ENCODE data around the gene RTL10.

DNA sequence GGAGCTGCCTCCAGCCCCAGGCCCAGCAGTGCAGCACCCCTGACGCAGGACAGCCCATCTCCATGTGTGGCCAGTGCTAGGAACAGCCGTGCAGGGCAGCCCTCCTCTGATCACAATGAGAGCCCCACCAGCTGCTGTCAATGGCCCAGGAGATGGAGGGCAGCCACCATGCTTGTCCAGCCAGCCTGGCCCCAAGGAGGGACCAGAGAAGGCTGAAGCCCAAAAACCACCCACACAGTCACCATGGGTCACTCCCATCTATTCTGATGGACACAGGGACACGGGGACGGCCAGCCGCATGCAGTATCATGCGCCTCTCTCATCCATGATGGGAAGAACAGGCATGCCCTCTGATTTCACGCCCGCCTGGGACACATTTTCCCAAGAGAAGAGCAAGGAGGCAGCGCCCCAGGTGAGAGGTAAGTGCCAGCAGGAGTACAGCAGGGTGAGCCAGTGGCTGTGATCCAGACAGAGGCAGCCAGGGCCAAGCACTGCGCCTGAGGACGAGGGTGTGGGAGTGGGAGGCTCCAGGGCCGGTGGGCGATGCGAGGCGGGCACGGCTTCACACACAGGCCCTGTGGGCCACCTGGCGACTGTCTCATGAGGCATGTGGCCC is 33.6 kb upstream of the RTL10 start:
- TF ChIP-seq, protein P1, sequence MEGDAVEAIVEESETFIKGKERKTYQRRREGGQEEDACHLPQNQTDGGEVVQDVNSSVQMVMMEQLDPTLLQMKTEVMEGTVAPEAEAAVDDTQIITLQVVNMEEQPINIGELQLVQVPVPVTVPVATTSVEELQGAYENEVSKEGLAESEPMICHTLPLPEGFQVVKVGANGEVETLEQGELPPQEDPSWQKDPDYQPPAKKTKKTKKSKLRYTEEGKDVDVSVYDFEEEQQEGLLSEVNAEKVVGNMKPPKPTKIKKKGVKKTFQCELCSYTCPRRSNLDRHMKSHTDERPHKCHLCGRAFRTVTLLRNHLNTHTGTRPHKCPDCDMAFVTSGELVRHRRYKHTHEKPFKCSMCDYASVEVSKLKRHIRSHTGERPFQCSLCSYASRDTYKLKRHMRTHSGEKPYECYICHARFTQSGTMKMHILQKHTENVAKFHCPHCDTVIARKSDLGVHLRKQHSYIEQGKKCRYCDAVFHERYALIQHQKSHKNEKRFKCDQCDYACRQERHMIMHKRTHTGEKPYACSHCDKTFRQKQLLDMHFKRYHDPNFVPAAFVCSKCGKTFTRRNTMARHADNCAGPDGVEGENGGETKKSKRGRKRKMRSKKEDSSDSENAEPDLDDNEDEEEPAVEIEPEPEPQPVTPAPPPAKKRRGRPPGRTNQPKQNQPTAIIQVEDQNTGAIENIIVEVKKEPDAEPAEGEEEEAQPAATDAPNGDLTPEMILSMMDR (tag by site-specific recombination; IDR thresholded peaks at IDR 0.05): no peak
- TF ChIP-seq, protein P2, sequence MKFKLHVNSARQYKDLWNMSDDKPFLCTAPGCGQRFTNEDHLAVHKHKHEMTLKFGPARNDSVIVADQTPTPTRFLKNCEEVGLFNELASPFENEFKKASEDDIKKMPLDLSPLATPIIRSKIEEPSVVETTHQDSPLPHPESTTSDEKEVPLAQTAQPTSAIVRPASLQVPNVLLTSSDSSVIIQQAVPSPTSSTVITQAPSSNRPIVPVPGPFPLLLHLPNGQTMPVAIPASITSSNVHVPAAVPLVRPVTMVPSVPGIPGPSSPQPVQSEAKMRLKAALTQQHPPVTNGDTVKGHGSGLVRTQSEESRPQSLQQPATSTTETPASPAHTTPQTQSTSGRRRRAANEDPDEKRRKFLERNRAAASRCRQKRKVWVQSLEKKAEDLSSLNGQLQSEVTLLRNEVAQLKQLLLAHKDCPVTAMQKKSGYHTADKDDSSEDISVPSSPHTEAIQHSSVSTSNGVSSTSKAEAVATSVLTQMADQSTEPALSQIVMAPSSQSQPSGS (tag by site-specific recombination; IDR thresholded peaks at IDR 0.05; ENCODE audit: low read depth): no peak
- no peak for TF ChIP-seq ZNF121 (tag by site-specific recombination; IDR thresholded peaks at IDR 0.05)
- TF ChIP-seq, protein P3, sequence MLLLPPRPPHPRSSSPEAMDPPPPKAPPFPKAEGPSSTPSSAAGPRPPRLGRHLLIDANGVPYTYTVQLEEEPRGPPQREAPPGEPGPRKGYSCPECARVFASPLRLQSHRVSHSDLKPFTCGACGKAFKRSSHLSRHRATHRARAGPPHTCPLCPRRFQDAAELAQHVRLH (tag by site-specific recombination; IDR thresholded peaks at IDR 0.05): no peak
- no peak for TF ChIP-seq ZNF501 (tag by site-specific recombination; IDR thresholded peaks at IDR 0.05)
- no peak for TF ChIP-seq ZNF350 (tag by site-specific recombination; IDR thresholded peaks at IDR 0.05)
- TF ChIP-seq ZNF133 (tag by site-specific recombination; IDR thresholded peaks at IDR 0.05): no peak
- no peak for TF ChIP-seq ZNF335 (tag by site-specific recombination; conservative IDR thresholded peaks at IDR 0.05)
- TF ChIP-seq, protein P4, sequence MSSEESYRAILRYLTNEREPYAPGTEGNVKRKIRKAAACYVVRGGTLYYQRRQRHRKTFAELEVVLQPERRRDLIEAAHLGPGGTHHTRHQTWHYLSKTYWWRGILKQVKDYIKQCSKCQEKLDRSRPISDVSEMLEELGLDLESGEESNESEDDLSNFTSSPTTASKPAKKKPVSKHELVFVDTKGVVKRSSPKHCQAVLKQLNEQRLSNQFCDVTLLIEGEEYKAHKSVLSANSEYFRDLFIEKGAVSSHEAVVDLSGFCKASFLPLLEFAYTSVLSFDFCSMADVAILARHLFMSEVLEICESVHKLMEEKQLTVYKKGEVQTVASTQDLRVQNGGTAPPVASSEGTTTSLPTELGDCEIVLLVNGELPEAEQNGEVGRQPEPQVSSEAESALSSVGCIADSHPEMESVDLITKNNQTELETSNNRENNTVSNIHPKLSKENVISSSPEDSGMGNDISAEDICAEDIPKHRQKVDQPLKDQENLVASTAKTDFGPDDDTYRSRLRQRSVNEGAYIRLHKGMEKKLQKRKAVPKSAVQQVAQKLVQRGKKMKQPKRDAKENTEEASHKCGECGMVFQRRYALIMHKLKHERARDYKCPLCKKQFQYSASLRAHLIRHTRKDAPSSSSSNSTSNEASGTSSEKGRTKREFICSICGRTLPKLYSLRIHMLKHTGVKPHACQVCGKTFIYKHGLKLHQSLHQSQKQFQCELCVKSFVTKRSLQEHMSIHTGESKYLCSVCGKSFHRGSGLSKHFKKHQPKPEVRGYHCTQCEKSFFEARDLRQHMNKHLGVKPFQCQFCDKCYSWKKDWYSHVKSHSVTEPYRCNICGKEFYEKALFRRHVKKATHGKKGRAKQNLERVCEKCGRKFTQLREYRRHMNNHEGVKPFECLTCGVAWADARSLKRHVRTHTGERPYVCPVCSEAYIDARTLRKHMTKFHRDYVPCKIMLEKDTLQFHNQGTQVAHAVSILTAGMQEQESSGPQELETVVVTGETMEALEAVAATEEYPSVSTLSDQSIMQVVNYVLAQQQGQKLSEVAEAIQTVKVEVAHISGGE (tag by site-specific recombination; conservative IDR thresholded peaks at IDR 0.05; ENCODE audit: low read depth): no peak
- TF ChIP-seq ZNF24 (tag by site-specific recombination; IDR thresholded peaks at IDR 0.05): no peak
- TF ChIP-seq, protein P5, sequence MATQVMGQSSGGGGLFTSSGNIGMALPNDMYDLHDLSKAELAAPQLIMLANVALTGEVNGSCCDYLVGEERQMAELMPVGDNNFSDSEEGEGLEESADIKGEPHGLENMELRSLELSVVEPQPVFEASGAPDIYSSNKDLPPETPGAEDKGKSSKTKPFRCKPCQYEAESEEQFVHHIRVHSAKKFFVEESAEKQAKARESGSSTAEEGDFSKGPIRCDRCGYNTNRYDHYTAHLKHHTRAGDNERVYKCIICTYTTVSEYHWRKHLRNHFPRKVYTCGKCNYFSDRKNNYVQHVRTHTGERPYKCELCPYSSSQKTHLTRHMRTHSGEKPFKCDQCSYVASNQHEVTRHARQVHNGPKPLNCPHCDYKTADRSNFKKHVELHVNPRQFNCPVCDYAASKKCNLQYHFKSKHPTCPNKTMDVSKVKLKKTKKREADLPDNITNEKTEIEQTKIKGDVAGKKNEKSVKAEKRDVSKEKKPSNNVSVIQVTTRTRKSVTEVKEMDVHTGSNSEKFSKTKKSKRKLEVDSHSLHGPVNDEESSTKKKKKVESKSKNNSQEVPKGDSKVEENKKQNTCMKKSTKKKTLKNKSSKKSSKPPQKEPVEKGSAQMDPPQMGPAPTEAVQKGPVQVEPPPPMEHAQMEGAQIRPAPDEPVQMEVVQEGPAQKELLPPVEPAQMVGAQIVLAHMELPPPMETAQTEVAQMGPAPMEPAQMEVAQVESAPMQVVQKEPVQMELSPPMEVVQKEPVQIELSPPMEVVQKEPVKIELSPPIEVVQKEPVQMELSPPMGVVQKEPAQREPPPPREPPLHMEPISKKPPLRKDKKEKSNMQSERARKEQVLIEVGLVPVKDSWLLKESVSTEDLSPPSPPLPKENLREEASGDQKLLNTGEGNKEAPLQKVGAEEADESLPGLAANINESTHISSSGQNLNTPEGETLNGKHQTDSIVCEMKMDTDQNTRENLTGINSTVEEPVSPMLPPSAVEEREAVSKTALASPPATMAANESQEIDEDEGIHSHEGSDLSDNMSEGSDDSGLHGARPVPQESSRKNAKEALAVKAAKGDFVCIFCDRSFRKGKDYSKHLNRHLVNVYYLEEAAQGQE (tag by site-specific recombination; IDR thresholded peaks at IDR 0.05): no peak
- TF ChIP-seq ZFP37 (tag by site-specific recombination; IDR thresholded peaks at IDR 0.05): no peak
